ENCODE measurements around the gene KCNQ1OT1. TPM values are rescaled to one million over a fixed set of nuclear protein-coding genes. Genes with fewer than 3 reads are reported as not detected.

KCNQ1OT1 gene
- total and polyA plus RNA-seq, 2 of the 4 experiments (the other 2 are of a cell fraction): 0.14 to 2.0 TPM

- Histone ChIP-seq H3K4me3 (ENCODE audit: insufficient read depth, low read depth, low read length) (no peak overlapping the region), H3K14ac (replicated peaks; ENCODE audit: low read depth, low read length) (no peak overlapping the region), H3K9me1 (ENCODE audit: insufficient read depth, low read length) (no peaks in the 10 kb centered on the region; the same call in 1 of the 2 replicates), H2BK5ac (ENCODE audit: low read depth, low read length, poor library complexity, severe bottlenecking) (no peak overlapping the region), H3K56ac (ENCODE audit: extremely low read depth, insufficient read depth, low read length) (no peak overlapping the region), H4K20me1 (ENCODE audit: insufficient read depth, low read length) (no peaks in the 10 kb centered on the region), H3K4ac (ENCODE audit: low read depth, low read length) (no peak overlapping the region), H2AFZ (replicated peaks; ENCODE audit: low read length, poor library complexity) (no peak overlapping the region), H3K18ac (ENCODE audit: low read depth, low read length) (no peak overlapping the region), H3K27me3 (ENCODE audit: control insufficient read depth, insufficient read depth, low read length) (peaks cover 14% of the 10 kb centered on the region; the same call in 1 of the 2 replicates), H2AK5ac (ENCODE audit: low read depth, low read length) (no peak overlapping the region), H3K4me2 (ENCODE audit: low read depth, low read length) (no peak overlapping the region), H2BK20ac (ENCODE audit: low read depth, low read length) (no peak overlapping the region), H3K27ac (ENCODE audit: insufficient read depth, low read length) (no peak overlapping the region), H3K79me1 (ENCODE audit: low read depth in 1 of 2, low read length in 2 of 2) (no peaks in the 10 kb centered on the region), H3K4me1 (ENCODE audit: control insufficient read depth, insufficient read depth, low read length) (no peaks in the 10 kb centered on the region), H3K36me3 (ENCODE audit: control insufficient read depth, insufficient read depth, low read length) (no peaks in the 10 kb centered on the region), H3K9me3 (ENCODE audit: control insufficient read depth, insufficient read depth, low read length) (no peaks in the 10 kb centered on the region), H3K9ac (ENCODE audit: low read depth, low read length) (no peak overlapping the region), H2BK120ac (ENCODE audit: low read depth, low read length) (no peak overlapping the region), H2BK15ac (ENCODE audit: low read depth, low read length) (no peak overlapping the region), H4K8ac (ENCODE audit: low read depth in 2 of 2, low read length in 2 of 2) (no peak overlapping the region), H2AK9ac (replicated peaks; ENCODE audit: low read depth, low read length, poor library complexity) (no peak overlapping the region), H4K5ac (ENCODE audit: low read depth, low read length) (no peak overlapping the region), H4K91ac (ENCODE audit: insufficient read depth, low read depth, low read length) (no peak overlapping the region), H3K23ac (ENCODE audit: low read depth, low read length) (no peak overlapping the region)
- in situ Hi-C loops (cut with MboI; ENCODE audit: low sequenced_read_pairs) (no loop called here), dilution Hi-C loops (cut with HindIII; ENCODE audit: low sequenced_read_pairs, unreplicated experiment) (no loop called here), intact Hi-C loops (cut with micrococcal nuclease) (no loop called here)
- ChIA-PET CTCF (no interaction called here), POLR2A (ENCODE audit: unreplicated experiment) (no interaction called here)
- no TSS peak for BruUV-seq (replicated peaks)
- TF ChIP-seq RCOR1 (IDR thresholded peaks at IDR 0.05; ENCODE audit: insufficient replicate concordance, low read length): no peak
- no peak for TF ChIP-seq MAZ (IDR thresholded peaks at IDR 0.05; ENCODE audit: borderline replicate concordance, low read depth, low read length)
- TF ChIP-seq MXI1 (IDR thresholded peaks at IDR 0.05; ENCODE audit: borderline replicate concordance, low read depth, low read length): no peak
- TF ChIP-seq FOS (IDR thresholded peaks at IDR 0.05; ENCODE audit: low read depth, low read length): no peak
- no peak for TF ChIP-seq CTCF (conservative IDR thresholded peaks at IDR 0.05; ENCODE audit: low read depth, low read length)
- TF ChIP-seq POLR2A (IDR thresholded peaks at IDR 0.05; ENCODE audit: low read depth, low read length): no peak
- no peak for TF ChIP-seq USF2 (IDR thresholded peaks at IDR 0.05; ENCODE audit: low read depth, low read length)
- ATAC-seq (ENCODE audit: low read depth) (no peak), DNase-seq (no peak)
- WGBS, 2 experiments (ENCODE audit: extremely low coverage in 2 of 2, insufficient read length in 1 of 2): 84% methylated on average over 11 of the region's 23 CpGs; no CpG with 5 or more reads in 1 of the 2 experiments
These were observed 117.9 kb downstream of the KCNQ1OT1 start for GRCh38 chr11:2581931-2582350.
